Adrenal gland (tissue), 5 donors: Measurements from ENCODE around the gene FASTKD1.

ENCODE experiments used
- POLR2A ChIP-seq, 2 donors: fragments of 450-650 bp; IDR thresholded peaks; one replicate each; pipeline ENCODE4 v1.6.1; 2017; ENCODE audit warnings: antibody characterized with exemption in 2 of 2, mild to moderate bottlenecking in 2 of 2, moderate library complexity in 1 of 2
- TF ChIP-seq, protein P1 (sequence below), 6 experiments: fragments of 450-650 bp in 4 of 6; fragments of 200-600 bp in 2 of 6; sonication (generic) in 1 of 6; IDR thresholded peaks; 1 replicate in 5 of 6; 2 replicates in 1 of 6; pipeline versions ENCODE4 v1.5.1 to v1.8.0; 2016 to 2021; ENCODE audit warnings: antibody characterized with exemption in 6 of 6, mild to moderate bottlenecking in 2 of 6, moderate library complexity in 1 of 6
- donor health status: DM: no; HTN: no; CAD: no.

DNA sequence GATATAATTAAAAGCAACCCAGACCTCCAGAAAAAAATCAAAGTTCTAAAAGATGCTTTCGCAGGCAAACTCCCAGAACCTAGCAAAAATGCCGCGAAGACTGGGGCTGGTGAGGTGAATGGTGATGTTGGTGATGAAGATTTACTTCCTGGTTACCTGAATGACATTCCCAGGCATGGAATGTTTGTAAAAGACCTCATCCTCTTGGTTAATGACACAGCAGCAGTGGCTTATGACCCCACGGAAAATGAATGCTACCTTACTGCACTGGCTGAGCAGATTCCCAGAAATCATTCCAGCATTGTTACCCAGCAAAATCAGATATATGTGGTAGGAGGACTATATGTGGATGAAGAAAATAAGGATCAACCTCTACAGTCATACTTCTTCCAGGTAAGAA is 63.2 kb downstream of the FASTKD1 start:
- no peak for TF ChIP-seq POLR2A (IDR thresholded peaks at IDR 0.05)
- TF ChIP-seq, protein P1, sequence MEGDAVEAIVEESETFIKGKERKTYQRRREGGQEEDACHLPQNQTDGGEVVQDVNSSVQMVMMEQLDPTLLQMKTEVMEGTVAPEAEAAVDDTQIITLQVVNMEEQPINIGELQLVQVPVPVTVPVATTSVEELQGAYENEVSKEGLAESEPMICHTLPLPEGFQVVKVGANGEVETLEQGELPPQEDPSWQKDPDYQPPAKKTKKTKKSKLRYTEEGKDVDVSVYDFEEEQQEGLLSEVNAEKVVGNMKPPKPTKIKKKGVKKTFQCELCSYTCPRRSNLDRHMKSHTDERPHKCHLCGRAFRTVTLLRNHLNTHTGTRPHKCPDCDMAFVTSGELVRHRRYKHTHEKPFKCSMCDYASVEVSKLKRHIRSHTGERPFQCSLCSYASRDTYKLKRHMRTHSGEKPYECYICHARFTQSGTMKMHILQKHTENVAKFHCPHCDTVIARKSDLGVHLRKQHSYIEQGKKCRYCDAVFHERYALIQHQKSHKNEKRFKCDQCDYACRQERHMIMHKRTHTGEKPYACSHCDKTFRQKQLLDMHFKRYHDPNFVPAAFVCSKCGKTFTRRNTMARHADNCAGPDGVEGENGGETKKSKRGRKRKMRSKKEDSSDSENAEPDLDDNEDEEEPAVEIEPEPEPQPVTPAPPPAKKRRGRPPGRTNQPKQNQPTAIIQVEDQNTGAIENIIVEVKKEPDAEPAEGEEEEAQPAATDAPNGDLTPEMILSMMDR (IDR thresholded peaks at IDR 0.05) = no peak
